HG03571 (cell line): Measurements from ENCODE around the gene AFF1.
"Not testable (repeated sequence)": the region's sequence is repeated elsewhere in the genome, so short reads cannot be mapped to it uniquely, and the experiment has no call there.

ENCODE experiments used
- ATAC-seq: cut with Tn5 transposase; IDR thresholded peaks from one replicate; pipeline ENCODE4 v1.9.1; 2021; ENCODE audit not compliant: unreplicated experiment

Gene AFF1

DNA sequence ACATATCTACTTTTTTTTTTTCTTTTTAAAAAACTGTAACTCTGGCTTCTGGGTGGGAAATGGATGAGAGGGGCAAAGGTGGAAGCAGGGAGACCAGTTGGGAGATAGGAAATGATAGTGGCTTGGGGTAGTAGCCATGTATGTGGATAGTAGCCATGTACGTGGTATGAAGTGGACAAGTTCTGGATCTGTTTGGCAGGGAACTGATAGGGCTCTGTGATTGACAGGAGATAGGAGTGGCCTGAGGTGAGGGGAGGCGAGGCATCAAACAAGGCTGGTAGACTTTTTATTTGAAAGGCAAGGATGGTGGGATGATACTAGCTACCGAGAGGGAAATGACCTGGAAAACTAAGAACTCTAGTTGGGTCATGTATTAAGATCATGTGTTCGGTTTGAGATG, 117.8 kb downstream of the AFF1 start:
- ATAC-seq = no peak

DNA sequence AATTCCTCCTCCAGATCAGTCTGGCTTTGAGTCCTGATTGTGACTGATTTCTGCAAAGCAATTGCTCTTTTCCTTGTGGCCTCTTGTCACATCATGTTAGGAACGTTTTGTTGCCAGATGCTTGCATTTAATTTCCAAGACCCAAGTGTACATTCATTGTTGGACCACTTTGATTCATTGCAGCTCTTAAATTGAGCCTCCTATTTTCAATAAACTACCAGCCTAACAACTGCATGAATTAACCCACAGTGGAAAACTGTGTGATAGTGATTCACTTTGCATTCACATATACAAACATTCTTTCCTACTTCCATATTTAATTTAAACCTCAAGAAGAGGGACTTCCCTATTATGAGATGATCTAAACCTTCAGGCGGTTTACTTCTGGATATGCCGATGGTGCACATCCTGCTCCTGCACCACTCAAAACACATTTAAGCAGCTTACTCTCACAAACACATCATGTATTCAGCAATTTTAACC, 118.4 kb downstream of the AFF1 start:
- ATAC-seq = no peak

DNA sequence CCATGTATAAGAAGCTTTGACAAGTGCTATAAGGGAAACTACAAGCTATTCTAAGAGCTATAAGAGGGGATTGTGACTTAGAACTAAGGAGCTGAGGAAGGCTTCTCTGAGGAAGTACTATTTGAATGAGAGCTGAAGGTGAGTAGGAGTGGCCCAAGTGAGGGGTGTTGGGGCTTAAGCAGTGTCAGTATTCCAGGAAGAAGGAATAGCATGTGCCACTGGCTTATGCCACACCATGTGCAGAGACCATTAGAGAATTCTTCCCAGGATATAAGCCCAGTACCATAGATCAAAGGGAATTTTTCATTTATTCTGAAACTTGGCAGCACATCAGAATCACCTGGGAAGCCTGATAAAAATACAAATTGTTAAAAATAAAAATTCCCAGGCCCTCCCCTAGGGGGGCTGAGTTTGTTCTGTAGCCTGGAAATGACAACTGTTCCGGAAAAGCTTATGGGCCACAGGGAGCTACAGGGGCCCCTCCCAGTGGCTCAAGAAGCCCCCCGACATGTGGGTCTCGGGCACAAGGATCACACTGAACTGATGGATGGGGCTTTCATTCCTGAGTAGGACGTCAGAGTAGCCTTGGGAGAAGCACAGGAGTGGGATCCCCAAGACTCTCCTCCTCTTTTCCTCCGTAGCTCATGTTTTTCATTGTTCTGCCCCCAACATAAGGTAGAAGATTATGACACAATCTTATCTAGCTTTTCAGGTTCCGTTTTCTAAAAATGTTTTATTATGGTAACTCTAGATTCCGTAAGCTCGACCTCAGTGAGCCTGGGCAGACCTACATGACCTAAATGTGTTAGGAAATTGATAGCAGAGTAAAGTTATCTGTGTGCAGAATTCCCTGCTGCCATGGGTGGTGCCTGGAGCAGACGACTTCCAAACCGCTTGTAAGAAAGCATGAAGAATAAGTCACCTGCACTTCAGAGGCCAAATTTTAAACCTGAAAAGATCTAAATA, 119.3 kb downstream of the AFF1 start:
- no peak for ATAC-seq

DNA sequence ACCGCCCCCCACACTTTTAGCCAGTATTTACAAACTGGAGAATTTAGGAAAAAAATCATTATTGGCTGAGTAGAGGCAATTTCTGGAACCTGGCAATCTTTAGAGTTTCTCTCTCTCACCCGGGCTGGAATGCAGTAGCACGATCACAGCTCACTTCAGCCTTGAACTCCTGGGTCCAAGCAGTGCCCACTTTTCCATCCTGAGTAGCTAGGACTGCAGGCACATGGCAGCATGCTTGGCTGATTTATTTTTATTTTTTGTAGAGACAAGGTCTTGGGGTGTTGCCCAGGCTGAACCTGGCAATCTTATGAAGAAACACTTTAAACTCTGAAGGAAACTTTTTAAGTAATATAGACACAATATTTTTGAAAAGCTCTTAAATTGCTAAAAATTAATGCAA, 120.1 kb downstream of the AFF1 start:
- no peak for ATAC-seq

DNA sequence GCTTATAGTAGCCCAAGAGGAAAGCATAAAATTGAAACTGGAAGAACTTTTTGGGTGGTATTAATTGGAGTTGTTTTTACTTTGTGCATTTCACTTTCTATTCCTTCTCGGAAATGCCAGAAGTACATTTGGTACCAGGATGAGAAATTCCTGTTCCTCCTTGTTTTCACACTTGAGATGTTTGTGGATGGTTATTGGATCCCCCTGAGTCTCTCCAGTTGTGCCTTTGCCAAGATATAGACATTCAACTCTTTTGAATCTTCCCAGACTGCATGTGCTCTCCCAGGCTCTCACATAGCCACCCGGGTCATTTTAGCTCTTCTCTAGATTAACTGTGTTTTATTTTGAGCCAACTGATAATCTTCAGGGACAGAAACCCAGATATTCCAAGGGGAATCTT, 120.5 kb downstream of the AFF1 start:
- no peak for ATAC-seq

DNA sequence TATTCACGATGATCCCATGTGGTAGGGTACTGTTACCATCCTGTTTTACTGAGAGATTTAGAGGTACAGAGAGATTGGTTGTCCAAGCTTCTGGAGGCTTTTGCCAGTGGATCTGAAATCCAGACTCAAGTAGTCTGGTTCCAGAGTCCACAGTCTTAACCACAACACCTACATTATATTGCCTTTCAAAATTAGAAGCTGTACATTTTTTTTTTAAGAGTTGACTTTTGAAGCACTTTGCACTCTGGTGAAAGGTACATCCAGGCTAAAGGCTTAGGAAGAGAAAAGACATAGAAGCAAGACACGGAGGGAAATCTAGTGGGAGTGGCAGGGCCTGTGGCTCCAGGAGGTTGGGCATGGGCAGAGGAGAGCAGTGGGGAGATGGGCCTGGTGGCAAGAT, 122.1 kb downstream of the AFF1 start:
- ATAC-seq = no peak

DNA sequence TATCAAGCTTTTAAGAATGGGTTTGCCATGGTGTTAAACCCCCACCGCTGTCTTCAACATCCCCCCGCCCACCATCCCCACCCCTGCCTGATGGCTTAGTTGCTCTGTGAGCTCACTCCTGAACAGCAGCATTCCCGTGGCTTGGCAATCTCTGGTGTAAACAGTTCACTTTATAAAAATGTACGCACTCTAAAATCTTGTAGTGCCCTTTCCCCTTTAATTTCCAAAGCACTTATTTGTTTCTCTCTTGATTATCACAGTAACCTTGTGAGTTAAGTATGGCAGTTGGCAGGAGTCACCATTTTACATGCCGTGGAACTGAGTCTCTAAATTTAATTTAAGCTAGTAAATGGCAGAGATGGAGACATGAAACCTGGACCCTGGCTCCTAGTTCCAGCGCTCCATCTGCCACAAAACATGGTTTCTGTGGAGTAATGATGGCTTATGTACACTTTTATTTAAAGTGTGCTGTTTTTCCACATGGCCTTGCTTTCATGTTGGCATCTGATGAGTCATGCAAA, 123.1 kb downstream of the AFF1 start:
- ATAC-seq = no peak

DNA sequence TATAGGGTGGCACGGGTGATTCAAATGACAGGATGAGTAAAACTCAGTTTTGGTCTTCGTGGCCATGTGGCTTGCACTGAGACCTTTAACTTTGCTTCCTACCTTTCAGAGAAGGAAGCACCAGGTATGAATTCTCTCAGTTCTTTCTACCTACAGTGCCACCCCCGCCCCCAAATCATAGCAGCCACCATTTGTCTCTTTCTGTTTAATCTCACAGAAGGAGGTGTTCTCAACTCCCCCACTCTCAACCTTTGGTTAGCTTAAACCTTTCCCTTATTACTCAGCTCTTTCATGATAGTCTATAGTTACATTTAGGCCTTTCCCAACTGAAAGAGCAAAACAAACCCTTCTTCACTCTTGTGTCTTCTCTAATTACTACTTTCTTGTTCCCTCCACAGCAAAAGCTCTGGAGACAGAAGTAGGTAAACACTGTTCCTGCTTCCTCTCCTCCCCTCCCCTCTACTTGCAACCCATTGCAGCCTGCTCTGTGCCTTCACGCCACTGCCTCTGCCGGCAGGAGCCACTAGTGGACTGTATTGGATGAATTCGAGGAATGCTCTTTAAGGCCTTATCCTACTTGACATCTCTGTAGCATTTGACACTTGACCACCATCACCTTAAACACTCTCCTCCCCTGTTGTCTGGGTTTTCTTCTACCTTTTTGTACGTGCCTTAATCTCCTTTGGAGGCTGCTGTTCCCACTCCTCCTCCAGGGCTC, 123.7 kb downstream of the AFF1 start:
- no peak for ATAC-seq

DNA sequence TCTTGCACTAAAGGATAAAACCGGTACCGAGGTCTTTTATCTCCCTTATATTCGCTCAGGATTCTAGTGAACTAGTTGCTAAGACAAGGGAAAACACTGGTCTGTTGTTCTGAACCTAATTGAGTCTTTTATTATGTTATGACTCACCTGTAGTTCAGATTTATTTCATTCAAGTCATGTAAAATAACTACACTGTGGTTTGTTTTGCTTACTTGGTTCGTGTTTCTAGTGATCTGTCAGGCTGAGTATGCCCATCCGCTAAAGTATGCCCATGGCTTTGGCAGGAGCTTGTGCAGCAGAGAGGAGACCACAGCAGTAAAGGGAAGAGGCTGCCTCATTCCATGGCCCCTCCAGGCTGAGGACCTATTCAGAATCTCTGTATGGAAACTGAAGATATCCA, 126.1 kb downstream of the AFF1 start:
- ATAC-seq = no peak

DNA sequence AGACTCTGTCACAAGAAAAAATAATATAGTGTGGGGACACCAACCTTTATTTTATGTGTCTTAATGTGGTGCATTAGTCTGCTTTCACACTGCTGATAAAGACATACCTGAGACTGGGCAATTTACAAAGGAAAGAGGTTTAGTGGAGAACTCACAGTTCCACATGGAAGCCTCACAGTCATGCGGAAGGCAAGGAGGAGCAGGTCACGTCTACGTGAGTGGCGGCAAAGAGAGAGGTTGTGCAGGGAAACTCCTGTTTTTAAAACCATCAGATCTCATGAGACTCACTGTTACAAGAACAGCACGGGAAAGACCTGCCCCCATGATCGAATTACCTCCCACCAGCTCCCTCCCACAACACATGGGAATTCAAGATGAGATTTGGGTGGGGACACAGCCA, 130.2 kb downstream of the AFF1 start:
- no peak for ATAC-seq

DNA sequence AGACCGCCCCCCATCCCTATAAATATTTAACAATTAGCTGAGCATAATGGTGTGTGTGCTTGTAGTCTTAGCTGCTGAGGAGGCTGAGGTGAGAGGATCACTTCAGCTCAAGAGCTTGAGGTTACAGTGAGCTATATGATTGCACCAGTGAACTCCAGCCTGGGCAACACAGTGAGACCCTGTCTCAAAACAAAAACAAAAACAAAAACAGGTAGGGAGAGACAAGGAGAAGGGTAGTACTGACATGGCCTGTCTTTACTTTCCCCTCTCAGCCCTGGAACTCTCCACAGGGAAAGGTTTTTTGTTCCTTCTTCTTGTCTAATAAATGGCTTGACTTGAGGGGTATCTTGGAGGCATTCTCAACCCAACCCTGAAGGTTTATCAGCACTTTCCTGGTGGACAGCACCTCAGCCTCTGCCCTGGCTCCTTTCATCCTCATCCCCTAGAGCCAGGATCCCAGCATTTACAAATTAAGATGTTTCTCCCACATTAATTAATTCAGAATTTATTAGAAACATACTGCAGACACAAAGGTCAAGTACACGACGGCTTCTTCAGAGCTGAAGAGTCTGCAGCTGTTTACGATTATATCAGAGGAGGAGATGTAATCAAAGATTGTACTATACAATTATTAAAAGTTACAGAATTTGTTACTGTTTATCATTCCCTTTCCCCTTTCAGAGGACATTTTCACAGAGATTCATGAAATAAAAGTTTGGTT, 131.8 kb downstream of the AFF1 start:
- no peak for ATAC-seq

DNA sequence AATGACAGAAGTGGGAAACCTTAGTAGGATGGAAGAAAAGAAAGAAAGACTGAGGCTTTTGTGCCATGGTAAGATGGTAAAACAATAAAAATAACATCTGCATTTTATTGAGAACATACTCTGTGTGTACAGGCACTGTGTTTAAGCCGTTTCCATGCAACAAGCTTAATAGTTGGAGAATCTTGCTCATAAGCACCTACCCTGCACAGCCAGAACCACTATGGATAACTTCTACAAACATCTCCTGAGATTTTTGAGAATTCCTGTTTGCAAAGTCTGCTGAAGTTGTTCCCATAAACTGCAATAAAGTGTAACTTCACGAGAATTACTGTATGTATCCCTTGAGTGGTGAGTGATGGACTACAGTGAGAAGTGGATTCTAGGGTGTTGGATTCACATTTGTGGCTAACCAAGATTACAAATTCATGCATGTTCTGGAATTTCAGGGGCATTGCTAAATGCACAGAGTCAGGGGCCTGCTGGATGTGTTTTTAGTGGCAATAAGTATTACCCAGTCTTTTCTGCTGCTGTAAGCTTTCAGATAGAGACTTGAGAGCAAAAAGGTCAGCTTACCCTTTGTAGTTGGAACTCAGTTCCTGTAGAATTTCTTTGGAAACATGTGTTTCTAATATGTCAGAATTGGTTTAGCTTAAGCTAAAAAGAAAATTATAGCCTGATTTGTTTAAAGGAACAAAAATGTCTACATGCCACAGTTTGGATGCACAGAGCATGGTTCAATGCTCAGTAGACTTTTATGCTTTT, 132.5 kb downstream of the AFF1 start:
- no peak for ATAC-seq

DNA sequence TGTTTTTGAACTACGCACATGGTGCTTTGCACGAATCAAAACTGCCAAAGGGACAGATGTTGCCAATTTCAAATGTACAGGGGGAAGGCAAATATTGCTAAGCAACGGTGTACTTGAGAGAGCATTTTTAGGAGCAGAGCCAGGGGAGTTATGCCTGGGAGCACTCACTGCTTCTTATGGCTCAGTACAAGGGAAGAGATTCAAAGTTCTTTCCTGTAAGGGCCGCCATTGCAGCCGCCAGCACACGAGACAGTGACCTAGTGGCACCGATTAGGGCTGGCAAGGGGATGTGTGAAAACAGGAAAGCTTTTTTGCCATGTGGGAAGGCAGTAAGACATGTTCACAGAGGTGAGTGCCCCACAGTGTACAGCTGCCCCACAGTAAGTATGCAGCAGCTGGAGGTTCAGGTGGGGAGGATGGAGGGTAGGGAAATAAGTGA, 133.8 kb downstream of the AFF1 start:
- ATAC-seq = no peak

DNA sequence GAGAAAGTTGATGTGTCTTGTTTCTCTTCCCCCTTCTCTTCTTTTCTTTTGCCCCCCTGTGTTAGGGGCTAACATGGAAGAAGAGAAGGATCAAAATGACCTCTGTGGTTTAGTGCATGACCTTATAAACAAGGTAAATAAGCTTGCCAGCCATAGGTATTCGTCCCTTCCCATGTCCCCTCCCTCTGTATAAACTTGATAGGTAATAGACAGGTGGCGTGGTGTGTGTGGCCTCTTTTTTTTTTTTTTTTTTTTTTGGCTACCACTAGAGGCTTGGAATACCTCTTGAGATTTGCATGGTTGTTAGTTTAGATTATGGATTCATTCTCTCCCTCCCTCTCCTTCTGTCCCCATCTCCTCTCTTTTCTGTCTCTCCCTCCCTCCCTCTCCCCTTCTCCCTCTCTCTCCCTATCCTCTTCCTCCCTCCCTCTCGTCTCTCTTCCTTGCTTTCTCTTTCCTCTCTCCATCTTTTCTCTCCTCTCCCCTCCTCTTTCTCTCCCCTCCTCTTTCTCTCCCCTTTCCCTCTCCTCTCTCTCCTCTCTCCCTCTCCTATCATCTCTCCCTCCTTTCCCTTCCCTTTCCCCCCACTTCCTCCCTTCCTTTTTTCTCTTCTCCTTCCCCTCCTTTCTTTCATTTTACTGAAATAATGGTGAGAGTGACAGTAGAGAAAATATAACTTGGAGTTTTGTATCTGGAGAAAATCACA, 134.4 kb downstream of the AFF1 start:
- ATAC-seq = no peak

DNA sequence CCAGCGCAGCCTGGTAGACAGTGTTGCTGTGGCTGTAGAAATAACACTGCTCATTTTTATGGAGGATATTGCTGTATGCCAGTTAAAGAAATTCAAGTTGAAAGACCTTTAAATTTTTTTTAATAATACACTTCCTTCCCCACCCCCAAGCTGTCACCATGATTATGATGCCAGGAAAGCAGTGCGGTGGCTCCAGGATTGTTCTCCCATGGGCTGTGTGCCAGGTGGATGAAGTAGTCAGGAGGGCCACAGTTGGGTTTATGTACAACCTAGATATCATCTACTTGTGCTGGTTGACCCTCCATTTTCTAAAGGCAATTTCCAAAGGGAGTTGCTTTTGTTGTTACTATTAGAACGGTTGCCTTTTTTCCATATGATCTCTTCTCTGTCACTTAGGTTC, 136.6 kb downstream of the AFF1 start:
- ATAC-seq = no peak

DNA sequence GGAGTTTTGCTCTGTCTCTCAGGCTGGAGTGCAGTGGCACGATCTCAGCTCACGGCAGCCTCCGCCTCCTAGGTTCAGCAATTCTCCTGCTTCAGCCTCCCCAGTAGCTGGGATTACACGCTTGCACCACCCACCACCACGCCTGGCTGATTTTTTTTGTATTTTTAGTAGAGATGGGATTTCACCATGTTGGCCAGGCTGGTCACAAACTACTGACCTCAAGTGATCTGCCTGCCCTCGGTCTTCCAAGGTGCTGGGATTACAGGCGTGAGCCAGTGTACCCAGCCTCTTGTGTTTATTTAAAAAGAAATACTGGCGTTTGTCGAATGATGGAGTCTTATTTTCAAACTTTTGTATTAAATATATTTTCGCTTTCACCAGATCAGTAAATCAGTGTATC, 137.7 kb downstream of the AFF1 start:
- ATAC-seq = not testable (repeated sequence)

DNA sequence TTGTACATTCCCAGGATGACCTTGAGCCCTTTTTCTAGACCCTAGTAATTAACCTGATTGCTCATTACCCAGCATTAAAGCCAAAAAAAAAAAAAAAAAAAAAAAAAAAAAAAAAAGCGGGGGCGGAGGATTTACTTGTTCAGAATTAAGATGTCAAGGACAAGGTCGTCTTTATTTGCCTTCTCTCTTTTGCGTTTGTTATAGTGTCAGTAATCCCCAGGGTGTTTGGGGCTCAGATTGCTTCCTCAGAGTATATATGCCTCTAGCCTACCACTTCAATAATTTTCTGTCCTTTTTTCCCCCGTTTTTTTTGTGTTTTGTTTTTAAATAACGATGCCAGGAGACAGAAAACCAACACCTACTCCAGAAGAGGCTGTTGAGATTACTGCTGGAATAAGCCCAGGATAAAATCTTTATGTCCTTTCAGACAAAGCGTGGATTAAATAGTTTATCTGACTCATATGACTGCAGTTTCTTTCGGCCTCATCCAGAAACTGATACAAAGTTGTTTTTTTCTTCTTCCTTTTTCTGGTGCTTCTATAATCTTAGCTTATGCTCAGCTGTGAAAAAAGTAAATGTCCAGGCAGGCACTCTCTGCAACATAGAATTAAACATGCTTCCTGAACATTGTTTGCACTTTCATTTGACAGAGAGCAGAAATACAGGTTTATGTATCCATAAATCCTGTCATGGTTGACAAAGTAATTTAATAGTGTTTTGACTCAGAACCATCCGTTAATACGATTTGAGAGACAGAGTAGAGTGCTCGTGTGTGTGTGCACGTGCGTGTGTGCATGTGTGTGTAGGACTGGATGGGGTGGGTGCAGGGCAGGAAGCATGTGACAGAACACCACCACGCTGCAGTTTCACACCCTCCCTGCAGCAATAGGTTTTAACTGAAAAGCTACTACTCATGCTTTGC, 138.6 kb downstream of the AFF1 start:
- peak; percentile 88 for ATAC-seq

DNA sequence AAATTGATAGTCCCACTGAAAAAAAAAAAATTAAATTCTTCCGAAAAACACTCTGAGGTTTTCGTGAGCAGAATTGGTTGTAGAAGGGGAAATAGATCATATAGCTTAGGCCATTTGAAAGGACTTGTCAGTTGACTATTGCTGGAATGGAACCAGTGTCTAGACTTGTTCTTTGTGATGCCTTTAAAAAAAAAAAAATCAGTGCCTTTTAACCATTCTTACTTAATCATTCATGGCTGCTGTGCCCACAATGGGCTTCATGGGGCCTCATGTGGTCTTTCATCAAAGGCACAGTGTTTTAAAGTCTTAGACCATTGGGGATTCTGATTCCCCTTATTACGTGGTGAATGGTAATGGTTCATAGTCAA, 139.3 kb downstream of the AFF1 start:
- ATAC-seq = peak; percentile 43

DNA sequence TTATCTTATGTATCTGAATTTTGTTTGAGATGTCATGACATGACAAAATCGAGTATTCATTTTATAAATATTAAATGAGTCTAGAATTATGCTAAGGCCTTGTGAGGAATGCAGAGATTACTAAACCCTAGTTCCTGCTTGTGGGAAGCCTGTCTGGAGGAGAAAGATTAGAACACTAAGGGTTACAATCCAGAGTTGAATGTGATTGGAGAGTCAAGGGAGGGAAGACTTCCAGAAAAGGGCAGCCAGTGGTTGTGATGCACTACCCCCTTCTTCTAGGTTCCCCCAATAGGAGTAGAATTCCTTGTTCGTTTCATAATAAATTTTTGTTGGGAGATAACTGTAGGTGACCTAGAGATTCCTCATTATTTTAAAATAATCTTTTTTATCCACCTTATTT, 141.1 kb downstream of the AFF1 start:
- no peak for ATAC-seq
